NOMO-1 treated with DMSO at 0.1 percent for 48 hours (cell line): ENCODE data around the gene MGAT5B.
"Not testable (repeated sequence)": the region's sequence is repeated elsewhere in the genome, so short reads cannot be mapped to it uniquely, and the experiment has no call there.

ENCODE experiments used
- DNase-seq: peaks from one replicate; lab custom pipeline; 2025; ENCODE audit not compliant: unreplicated experiment; lab: John Stamatoyannopoulos, UW

MGAT5B gene

DNA sequence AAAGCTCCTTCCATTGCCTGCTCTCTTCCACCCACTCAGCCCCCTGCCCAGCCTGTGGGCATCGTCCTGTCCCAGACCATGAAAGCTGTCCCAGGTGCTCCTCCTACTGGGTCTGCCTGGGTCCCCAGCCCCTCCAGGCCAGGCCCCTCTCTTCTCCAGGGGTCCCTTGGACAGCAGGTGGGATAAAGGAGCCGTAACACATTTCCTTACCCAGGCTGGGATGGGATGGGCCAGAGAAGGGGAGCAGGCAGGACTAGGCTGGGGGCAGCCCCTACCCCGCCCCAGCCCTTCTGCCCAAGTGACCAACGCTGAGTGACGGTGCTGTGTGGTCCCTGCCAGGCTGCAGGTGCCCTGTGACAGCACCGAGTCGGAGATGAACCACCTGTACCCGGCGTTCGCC, 80.1 kb downstream of the MGAT5B start:
- DNase-seq, result no peak

GRCh38 chr17:76948726-76949342, 80.6 kb downstream of the MGAT5B start:
- DNase-seq, result no peak

DNA sequence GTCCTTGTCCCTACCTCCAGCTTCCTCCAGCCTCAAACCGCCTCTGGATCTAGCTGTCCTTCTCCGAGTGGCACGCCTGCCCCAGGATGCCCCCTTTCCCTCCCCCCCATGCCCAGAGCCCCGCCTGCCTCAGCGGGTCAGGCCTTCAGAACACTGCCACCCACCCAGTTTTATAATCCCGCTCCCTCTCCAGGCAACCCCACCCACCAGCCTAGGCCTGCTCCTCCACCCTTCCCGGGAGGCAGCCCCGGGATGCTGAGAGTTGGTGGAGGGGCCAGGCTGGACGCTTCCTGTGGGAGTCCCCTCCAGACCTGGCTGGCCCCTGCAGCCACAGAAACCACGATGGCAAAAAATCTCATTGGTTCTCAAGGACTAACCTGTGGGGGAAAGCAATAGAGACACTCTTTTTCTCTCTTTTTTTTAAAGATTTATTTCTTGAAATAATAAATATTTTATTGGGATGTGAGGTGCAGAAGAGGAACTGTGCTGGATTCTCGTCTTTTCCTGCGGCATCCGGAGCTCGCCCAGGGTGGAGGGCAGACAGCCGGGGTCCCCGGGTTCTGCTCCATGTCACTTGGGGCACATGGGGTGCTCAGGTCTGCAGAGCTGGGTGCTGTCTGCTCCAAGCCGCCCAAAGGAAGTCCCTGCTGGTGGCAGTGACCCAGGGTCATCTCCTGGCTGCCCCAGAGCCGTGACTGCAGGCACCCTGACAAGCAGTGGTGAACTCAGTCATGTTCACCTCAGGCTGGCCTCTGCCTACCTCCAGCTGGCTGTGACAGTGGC, 81.9 kb downstream of the MGAT5B start:
- DNase-seq, result no peak

GRCh38 chr17:76951375-76951905, 83.2 kb downstream of the MGAT5B start:
- no peak for DNase-seq

DNA sequence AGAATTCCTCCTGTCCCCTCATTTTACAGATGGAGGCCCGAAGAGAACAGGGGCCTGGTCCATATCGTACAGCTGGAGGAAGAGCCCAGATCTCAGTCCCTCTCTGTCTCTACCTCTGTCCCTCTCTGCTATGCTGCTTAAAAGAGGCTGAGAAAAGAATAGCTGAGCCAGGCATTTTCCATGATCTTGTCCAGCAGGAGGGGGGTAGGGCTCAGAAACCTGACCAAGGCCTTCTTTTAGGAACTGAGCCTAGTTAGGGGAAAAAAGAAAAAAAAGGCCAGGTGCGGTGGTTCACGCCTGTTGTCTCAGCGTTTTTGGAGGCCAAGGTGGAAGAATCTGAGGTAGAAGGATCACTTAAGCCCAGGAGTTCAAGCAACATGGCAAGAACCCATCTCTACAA, 84.2 kb downstream of the MGAT5B start:
- DNase-seq, result no peak

DNA sequence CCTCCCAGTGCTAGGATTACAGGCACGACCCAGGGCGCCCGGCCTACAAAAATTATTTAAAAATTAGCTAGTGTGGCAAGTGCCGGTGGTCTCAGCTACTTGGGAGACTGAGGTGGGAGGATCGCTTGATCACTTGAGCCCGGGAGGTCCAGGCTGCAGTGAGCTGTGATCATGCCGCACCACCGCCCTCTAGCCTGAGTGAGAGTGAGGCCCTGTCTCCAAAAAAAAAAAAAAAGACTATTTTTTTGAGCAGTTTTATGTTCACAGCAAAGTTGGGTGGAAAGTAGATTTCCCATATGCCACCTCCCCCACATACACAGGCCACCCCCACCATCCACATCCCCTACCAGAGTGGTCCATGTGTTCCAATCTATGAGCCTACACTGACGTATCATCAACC, 84.9 kb downstream of the MGAT5B start:
- DNase-seq, result no peak

DNA sequence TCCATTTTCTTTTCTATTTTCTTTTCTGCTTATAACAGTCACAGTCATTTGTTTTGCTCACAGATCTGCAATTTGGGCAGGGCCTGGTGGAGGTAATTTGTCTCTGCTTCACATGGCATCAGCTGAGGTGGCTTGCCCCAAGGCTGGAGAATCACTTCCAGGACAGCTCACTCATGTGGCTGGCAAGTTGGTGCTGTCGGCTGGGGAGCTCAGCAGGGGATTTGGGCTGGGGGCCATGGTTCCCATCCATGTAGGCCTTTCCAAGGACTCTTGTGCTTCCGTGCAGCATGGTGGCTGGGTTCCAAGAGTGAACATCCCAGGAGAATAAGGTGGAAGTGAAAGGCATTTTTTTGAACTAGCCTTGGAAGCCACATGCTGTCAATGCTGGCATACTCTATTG, 85.7 kb downstream of the MGAT5B start:
- DNase-seq, result no peak

DNA sequence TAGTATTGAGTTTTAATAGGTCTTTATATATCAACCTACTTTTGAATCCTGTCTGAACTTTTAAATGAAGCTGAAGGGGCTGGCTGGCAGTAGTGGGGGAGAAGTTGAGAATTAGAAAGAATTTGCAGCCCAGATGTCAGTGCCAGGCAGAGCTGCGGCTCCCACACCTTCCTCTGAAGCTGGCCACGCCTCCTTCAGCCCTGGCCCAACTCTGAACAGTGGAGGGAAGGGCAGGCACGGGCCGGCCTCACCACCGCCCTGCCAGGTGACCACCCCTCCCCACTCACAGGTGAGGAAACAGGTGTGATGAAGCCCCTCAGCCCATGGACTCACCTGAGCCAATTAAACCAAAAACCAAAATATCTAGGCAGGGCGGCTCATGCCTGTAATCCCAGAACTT, 87.0 kb downstream of the MGAT5B start:
- no peak for DNase-seq

- DNase-seq, result no peak
Measured at GRCh38 chr17:76956846-76957540, 88.8 kb downstream of the MGAT5B start.

- DNase-seq, result no peak
Measured at GRCh38 chr17:76957678-76958464, 89.7 kb downstream of the MGAT5B start.

DNA sequence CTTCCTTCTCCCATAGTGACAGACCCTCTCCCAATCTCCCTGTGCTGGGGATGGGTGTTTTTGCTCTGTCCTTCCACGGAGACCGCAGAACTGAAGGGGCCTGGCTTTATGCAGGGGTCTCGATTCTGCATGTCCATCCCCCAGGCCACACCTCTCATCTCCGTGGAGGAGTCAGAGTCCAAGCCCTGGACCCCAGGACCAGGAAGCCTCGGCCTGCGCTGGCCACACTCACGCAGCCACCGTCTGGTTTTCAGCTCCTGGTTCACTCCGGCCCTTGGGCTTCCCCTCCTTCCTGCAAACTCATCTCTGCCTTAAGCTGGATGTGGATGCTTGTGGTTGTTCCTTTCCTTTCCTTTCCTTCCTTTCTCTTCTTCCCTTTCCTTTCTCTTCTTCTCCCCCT, 90.8 kb downstream of the MGAT5B start:
- DNase-seq, result no peak

DNA sequence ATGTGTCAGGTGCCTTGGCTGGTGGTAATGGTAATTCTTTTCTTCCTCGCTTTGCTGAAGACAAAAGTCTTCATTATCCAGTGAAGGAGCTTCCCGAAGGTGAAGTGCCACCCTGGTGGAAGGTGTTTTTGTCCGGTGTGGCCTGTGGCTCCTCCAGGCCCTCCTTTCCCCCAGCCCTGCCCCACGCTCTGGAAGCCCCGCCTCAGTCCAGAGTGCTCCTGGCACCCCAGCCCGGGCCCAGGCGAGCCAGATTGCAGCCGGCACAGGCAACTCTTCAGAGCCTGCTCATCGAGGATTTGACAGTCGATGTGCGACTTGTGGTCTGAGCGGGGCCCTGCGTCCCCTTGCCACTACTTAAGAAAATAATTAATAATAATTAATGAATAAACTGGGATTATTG, 93.7 kb downstream of the MGAT5B start:
- no peak for DNase-seq

- DNase-seq, result no peak
Measured at GRCh38 chr17:76962858-76963257, 94.7 kb downstream of the MGAT5B start.

GRCh38 chr17:76966016-76966415, 97.8 kb downstream of the MGAT5B start:
- no peak for DNase-seq

DNA sequence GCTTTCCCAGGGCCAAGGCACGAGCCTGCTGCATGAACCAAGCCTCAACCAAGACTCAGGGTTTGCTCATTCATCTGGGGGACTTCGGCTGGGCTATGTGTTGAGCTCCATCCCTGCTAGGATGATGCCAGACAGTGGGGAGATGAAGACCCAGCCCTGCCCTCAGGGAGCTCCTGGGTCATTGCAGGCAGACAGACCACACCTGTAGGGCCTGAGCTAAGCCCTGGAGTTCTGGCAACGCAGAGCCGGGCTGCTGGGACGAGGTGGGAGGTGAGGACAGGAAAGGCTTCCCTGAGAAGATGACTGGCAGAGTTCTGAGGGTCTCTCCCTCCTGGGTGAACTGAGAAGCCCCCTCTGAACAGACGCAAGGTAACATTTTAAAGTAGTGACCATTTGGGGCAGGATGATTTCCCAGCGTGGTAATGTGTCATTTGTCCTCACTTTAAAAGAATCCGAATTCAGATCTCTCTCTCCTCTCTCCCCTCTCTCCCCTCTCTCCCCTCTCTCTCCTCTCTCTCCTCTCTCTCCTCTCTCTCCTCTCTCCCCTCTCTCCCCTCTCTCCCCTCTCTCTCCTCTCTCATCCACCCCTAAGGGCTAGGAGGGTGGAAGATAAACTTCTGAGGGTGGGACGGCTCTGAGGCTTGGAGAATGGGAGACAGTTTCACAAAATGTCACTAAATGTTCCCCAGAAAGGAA, 98.4 kb downstream of the MGAT5B start:
- no peak for DNase-seq

DNA sequence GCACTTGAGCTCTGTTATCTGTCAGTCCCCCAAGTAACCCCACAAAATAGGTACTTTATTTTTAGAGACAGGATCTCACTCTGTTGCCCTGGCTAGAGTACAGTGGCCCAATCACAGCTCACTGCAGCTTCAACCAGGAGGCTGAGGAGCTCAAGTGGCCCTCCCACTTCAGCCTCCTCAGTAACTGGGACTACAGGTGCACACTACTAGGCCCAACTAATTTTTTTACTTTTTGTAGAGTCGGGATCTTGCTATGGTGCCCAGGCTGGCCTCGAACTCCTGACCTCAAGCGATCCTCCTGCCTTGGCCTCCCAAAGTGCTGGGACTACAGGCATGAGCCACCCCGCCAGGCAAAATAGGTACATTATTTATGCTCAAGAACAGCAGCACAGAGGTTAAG, 99.6 kb downstream of the MGAT5B start:
- no peak for DNase-seq

DNA sequence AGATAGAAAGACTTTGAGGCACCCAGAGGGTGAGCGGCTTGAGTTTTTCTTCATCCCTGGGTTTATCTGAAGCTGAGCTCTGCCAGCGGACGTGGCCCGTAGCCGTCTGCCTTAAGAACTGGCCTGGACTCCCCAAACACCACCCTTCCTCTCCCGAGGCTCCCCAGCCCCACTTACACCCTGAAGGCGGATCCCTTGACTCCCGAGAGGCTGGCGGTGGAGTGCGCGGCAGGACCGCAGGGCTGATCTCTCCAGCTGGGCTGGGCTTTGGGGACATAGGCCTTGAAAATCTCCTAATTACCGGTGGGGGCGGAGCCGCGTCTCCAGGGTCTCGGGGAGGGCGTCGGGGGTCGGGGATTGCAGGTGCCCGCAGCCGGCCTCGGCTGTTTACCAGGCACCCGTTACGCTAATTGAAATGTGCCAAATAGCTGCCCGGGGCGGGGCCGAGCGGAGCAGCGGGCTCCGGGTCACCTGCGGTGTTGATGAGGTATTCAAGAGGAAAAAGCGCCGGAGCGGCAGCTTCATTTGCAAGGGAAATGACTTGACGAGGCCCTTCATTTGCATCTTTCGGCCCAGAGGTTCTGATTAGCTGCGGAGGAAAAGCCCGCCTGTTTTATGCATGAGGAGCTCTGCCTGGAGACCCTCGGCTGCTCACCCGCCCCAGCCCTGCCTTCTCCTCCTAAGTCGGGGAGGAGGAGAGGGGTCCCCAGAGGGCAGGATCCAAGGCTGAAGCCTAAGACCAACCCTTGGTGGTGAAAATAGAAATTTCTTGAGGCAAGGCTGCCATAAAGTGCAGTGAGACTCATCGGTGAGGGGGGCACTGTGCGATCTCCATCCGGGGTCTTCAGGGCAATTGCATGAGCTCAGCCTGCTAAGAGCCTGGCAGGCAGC, 100.7 kb downstream of the MGAT5B start:
- DNase-seq, result no peak

- no peak for DNase-seq
Measured at GRCh38 chr17:76969598-76970172, 101.5 kb downstream of the MGAT5B start.

DNA sequence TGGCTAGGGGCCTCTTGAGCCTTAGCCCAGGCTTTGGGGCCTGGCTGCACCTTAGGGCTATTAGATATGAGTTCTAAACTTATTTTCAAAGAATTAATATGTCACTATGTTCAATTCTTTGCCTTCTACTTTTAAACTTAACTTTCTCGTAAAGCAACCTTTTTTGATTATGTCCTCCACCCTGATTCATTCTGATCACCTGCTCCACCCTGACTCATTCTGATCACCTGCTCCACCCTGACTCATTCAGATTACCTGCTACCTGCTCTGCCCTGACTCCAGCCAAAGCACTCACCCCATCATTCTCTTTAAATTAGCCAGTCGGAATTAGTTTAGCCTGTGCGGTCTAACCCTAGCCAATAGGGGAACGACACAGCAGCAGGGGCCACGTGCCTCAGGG, 102.0 kb downstream of the MGAT5B start:
- DNase-seq, result not testable (repeated sequence)
